ENCODE measurements around the gene GDPD4. TPM values are rescaled to one million over a fixed set of nuclear protein-coding genes. Genes with fewer than 3 reads are reported as not detected.

Gene GDPD4
- total RNA-seq, 1 donor from 2014 or later, result not detected

- no peak for TF ChIP-seq CTCF (IDR thresholded peaks at IDR 0.05; ENCODE audit: unreplicated experiment)
- H3K36me3 Mint-ChIP-seq (ENCODE audit: low read depth, unreplicated experiment), result peaks cover 37% of the 10 kb centered on the region
- no peak overlapping the region for H3K4me3 Mint-ChIP-seq (ENCODE audit: unreplicated experiment)
- H3K4me1 Mint-ChIP-seq (ENCODE audit: unreplicated experiment), result peaks cover 2% of the 10 kb centered on the region
- H3K27ac Mint-ChIP-seq (ENCODE audit: unreplicated experiment), result no peak overlapping the region
- DNase-seq (ENCODE audit: low spot score), result no peak
- H3K27me3 Mint-ChIP-seq (ENCODE audit: unreplicated experiment), result peaks cover 15% of the 10 kb centered on the region
- H3K9me3 Mint-ChIP-seq (ENCODE audit: unreplicated experiment), result no peaks in the 10 kb centered on the region
Measured at GRCh38 chr11:77215106-77215505, 86.4 kb downstream of the GDPD4 start.

GRCh38 chr11:77214557-77214956 is 86.9 kb downstream of the GDPD4 start:
- Mint-ChIP-seq H3K27ac (ENCODE audit: unreplicated experiment) (no peak overlapping the region), H3K9me3 (ENCODE audit: unreplicated experiment) (no peaks in the 10 kb centered on the region), H3K4me3 (ENCODE audit: unreplicated experiment) (no peak overlapping the region), H3K36me3 (ENCODE audit: low read depth, unreplicated experiment) (peaks cover 42% of the 10 kb centered on the region), H3K4me1 (ENCODE audit: unreplicated experiment) (peaks cover 2% of the 10 kb centered on the region), H3K27me3 (ENCODE audit: unreplicated experiment) (peaks cover 13% of the 10 kb centered on the region)
- no peak for DNase-seq (ENCODE audit: low spot score)
- no peak for TF ChIP-seq CTCF (IDR thresholded peaks at IDR 0.05; ENCODE audit: unreplicated experiment)

- Mint-ChIP-seq H3K9me3 (ENCODE audit: unreplicated experiment) (no peaks in the 10 kb centered on the region), H3K27ac (ENCODE audit: unreplicated experiment) (no peak overlapping the region)
- DNase-seq (ENCODE audit: low spot score), result no peak
Measured at GRCh38 chr11:77213589-77214428, 87.7 kb downstream of the GDPD4 start.

GRCh38 chr11:77213029-77213579 is 88.4 kb downstream of the GDPD4 start:
- H3K27ac Mint-ChIP-seq (ENCODE audit: unreplicated experiment), result no peak overlapping the region
- DNase-seq (ENCODE audit: low spot score), result no peak
- H3K27me3 Mint-ChIP-seq (ENCODE audit: unreplicated experiment), result peaks cover 15% of the 10 kb centered on the region
- peaks cover 42% of the 10 kb centered on the region for H3K36me3 Mint-ChIP-seq (ENCODE audit: low read depth, unreplicated experiment)
- H3K9me3 Mint-ChIP-seq (ENCODE audit: unreplicated experiment), result no peaks in the 10 kb centered on the region
- TF ChIP-seq CTCF (IDR thresholded peaks at IDR 0.05; ENCODE audit: unreplicated experiment), result no peak
- peaks cover 2% of the 10 kb centered on the region for H3K4me1 Mint-ChIP-seq (ENCODE audit: unreplicated experiment)
- H3K4me3 Mint-ChIP-seq (ENCODE audit: unreplicated experiment), result peak overlapping the region; percentile 56

More at GRCh38 chr11:77213589-77214428, 87.7 kb downstream of the GDPD4 start:
- Mint-ChIP-seq H3K36me3 (ENCODE audit: low read depth, unreplicated experiment) (peaks cover 42% of the 10 kb centered on the region), H3K4me1 (ENCODE audit: unreplicated experiment) (peaks cover 2% of the 10 kb centered on the region), H3K27me3 (ENCODE audit: unreplicated experiment) (peaks cover 15% of the 10 kb centered on the region), H3K4me3 (ENCODE audit: unreplicated experiment) (peak overlapping the region; percentile 56)
- TF ChIP-seq CTCF (IDR thresholded peaks at IDR 0.05; ENCODE audit: unreplicated experiment), result no peak
